ENCODE results near the gene PRMT3. TPM values are rescaled to one million over a fixed set of nuclear protein-coding genes. Genes with fewer than 3 reads are reported as not detected.

PRMT3 gene
- total and polyA plus RNA-seq, 2 donors (not counting 3 experiments of a cell fraction or from before 2014, with no cell fraction given): 6.2 to 13.3 TPM

GRCh38 chr11:20457001-20457799, 69.7 kb downstream of the PRMT3 start:
- no peak overlapping the region for H2AFZ ChIP-seq (ENCODE audit: low read depth, low read length)
- FAIRE-seq: no peak
- H4K20me1 ChIP-seq (replicated peaks; ENCODE audit: control insufficient read depth, extremely low read depth, insufficient read depth, low read length): no peaks in the 10 kb centered on the region
- peaks cover 0 to under 1% of the 10 kb centered on the region in 2 experiments for H3K36me3 ChIP-seq (ENCODE audit: control insufficient read depth in 2 of 2, extremely low read depth in 1 of 2, insufficient read depth in 2 of 2, low read length in 2 of 2)
- H3K9me3 ChIP-seq (replicated peaks; ENCODE audit: control insufficient read depth, insufficient read depth, low read length): no peaks in the 10 kb centered on the region
- BruUV-seq (replicated peaks): no TSS peak
- H3K4me3 ChIP-seq (replicated peaks in 1 of 3; ENCODE audit: insufficient read depth in 1 of 3, low read depth in 1 of 3, low read length in 3 of 3): no peak overlapping the region
- H3K27me3 ChIP-seq (ENCODE audit: control insufficient read depth in 2 of 2, insufficient read depth in 2 of 2, low read length in 2 of 2): no peaks in the 10 kb centered on the region
- H3K79me2 ChIP-seq (ENCODE audit: control insufficient read depth, insufficient read depth, low read length): no peaks in the 10 kb centered on the region
- H3K4me1 ChIP-seq (ENCODE audit: control insufficient read depth, extremely low read depth, insufficient read depth, low read length): no peaks in the 10 kb centered on the region
- no peak overlapping the region for H3K27ac ChIP-seq (ENCODE audit: insufficient read depth, low read depth, low read length)
- no peak for DNase-seq (ENCODE audit: low read depth, low spot score)
- POLR2A ChIA-PET: no interaction called here
- intact Hi-C loops (cut with micrococcal nuclease): no loop called here
- TF ChIP-seq POLR2AphosphoS5 (IDR thresholded peaks at IDR 0.05; ENCODE audit: insufficient read depth, low read depth, low read length) (no peak), GATA2 (IDR thresholded peaks at IDR 0.05; ENCODE audit: insufficient read depth, insufficient read length, low read depth, low read length) (no peak), POLR2A (IDR thresholded peaks at IDR 0.05; ENCODE audit: low read depth, low read length) (no peak), CTCF (IDR thresholded peaks at IDR 0.05; ENCODE audit: extremely low read depth in 1 of 2, insufficient read depth in 1 of 2, low read depth in 1 of 2, low read length in 2 of 2) (no peak), JUN (IDR thresholded peaks at IDR 0.05; ENCODE audit: borderline replicate concordance, insufficient read depth, insufficient read length, low read depth) (no peak), MAX (IDR thresholded peaks at IDR 0.05; ENCODE audit: insufficient read depth, insufficient read length) (no peak), FOS (IDR thresholded peaks at IDR 0.05; ENCODE audit: borderline replicate concordance, insufficient read depth, low read length) (no peak), MYC (IDR thresholded peaks at IDR 0.05; ENCODE audit: low read depth, low read length) (no peak)
- no peak overlapping the region for H3K4me2 ChIP-seq (ENCODE audit: insufficient read depth, low read length)
- dilution Hi-C loops (cut with MboI; ENCODE audit: extremely low pct_ligation_motif_present, low sequenced_read_pairs): no loop called here
- H3K9me1 ChIP-seq (replicated peaks; ENCODE audit: control insufficient read depth, extremely low read depth, insufficient read depth, low read length): no peaks in the 10 kb centered on the region
- H3K9ac ChIP-seq (replicated peaks; ENCODE audit: extremely low read depth, insufficient read depth, low read length): no peak overlapping the region
- CTCF ChIA-PET: interaction anchor here (1.5 to 2.5 kb wide), 2 partner anchors 14 to 153 kb away, joined by 3 to 9 read pairs; no protein-coding TSS in a partner anchor
